G401 (cell line): Measurements from ENCODE around the gene CNTN1. TPM values are rescaled to one million over a fixed set of nuclear protein-coding genes. Genes with fewer than 3 reads are reported as not detected.
"Not testable (repeated sequence)": the region's sequence is repeated elsewhere in the genome, so short reads cannot be mapped to it uniquely, and the experiment has no call there.

Experiments
- DNase-seq: peaks from one replicate; pipeline ENCODE4 v3.0.0-alpha.2; 2015; ENCODE audit warnings: low spot score
- in situ Hi-C: cut with HindIII; loops from 2 replicates; pipeline ENCODE4 v1.10.0; 2016; ENCODE audit warnings: low sequenced_read_pairs, mixed read lengths
- total RNA-seq: library from RNA; depleted of rRNA; stranded (reverse); fragments of >200 nt; shearing (Covaris generic); gene quantifications from 2 replicates; pipeline ENCODE4 v1.2.3, GENCODE V29; 2014

Gene CNTN1
- total RNA-seq, 1 experiment from 2014 or later, result not detected

DNA sequence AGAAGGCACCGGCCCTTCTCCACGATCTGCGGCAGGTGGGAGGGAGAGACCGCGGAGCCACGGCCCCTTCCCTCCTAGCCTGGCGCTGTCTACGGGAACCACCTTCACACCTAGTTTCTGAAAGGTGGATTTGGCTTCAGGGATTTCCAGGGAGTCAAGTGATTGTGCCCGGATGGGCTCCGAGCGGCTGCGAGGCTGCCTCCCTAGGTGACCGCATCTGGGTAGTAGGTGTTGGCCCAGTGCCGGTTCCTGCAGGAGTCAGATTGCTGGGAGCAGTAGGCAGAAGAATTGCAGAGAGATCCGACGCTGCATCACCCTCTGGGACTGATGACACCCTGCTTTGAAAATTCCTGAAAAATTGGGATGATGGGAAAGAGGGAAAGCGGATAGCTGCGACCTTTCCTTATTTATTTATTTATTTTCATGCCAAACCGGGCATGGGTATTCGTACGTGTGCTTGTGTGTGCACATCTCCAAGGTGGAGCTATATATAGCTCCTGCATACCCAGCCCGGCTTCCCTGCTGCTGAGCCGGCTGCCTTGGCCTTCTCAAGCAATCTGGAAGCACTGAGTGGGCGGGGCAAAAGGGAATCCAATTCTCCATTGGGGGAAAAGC is 1.1 kb downstream of the CNTN1 start:
- in situ Hi-C loops, result no loop called here

DNA sequence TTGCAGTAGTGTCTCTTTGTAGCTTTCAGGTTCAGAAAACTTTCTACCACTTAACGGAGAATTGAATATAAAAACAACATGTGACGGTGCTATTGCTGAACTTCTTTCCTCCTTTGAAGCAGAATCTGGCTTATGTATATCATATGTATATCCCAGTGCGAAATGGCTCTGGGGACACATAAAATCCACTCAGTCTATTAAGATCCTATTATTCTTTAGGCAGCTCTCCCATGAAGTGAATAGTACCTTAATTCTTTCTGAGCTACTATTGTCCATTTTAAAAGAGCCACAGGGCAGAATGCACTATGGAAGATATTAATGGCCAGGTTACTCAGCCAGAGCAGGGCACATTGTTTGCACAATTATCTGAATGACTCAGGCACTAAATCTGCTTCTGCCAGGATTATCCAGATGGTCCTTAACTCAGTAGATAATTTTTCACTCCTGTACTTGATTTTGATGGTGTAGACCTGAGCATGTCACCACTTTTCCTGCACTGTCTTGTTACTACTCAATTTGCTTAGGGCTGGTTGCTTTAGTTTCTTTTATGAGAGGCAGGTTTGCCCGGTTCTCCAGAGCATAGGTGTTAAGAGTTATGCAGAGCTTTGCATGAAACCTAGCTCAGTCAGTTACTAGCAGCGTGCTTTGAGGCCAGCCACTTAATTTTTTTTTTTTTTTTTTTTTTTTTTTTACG is 5.5 kb downstream of the CNTN1 start:
- in situ Hi-C loops, result no loop called here

More for the DNA sequence above, 1.1 kb downstream of the CNTN1 start:
- peak; percentile 96 for DNase-seq

DNA sequence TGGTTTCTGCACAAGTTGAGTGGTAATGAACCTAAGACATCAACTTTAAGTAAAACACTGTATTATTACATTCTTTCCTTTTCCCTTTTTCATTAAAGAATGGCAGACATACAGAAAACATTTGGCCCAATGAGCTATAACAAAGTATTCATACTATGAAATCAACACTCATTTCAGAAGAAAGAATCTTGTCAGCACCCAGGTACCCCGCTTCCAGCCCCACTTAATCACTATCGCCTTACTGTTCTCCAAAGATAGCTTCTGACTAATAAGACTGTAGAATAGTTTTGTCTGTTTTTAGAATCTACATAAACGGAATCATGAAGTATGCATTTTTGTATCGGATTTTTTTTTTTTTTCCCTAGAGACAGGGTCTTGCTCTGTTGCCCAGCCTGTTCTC is 9.5 kb downstream of the CNTN1 start:
- DNase-seq, result no peak
- in situ Hi-C loops, result no loop called here

More for the DNA sequence above, 5.5 kb downstream of the CNTN1 start:
- DNase-seq, result peak; percentile 82

DNA sequence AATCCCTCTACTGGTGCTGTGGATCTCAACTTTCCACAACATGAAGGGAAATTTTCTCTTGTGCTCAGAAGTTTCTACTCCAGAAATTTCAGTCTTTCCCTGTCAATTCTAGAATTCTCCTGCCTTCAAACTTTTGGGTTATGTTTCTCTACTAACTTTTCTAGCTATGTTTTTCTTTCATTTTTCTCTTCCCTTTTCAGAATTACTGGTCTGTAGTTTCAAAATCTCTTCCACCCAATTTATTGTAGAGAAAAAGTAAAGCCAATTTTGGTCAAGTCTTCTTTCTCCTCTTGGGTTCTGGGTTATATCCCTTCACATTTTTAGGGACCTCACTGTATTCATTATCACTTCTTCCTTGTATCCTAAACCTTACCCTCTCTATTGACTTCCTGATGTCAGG is 18.9 kb downstream of the CNTN1 start:
- no peak for DNase-seq
- in situ Hi-C loops, result no loop called here

DNA sequence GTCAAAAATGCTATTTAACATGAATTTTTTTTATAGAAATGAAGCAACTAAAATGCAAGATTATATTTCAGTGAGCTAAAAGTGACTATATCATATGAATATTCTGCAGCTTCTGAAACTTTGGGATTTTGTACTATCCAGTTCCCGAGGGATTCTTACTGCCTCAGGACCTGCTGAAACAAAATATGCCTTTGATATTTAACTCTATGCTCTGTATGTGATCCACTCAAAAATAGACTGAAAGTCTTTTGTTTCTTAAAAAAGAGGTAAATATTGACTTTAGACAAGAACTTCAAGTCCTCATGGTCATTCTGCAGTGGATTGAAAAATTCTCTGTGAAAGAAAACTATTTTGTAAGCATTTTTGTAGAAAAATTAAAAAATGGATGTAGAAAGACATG is 22.4 kb downstream of the CNTN1 start:
- DNase-seq, result no peak
- in situ Hi-C loops, result no loop called here

DNA sequence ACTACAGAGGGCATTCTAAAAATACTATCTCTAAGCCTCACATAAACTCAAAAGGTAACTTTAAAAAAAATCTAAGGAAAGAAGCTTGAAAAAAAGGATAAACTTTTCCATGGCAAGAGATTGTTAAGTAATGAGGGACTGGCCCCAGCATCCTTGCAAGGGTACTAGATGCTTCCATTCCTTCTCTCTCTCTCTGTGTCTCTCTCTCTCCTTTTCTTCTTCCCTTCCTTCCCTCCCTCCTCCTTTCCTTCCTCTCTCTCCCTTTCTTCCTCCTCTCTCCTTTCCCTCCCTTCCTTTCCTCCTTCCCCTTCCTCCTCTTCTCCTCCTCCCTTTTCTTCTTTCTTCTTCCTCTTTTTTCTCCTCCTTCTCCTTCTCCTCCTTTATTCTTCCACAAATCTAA is 23.8 kb downstream of the CNTN1 start:
- in situ Hi-C loops, result no loop called here
- no peak for DNase-seq

DNA sequence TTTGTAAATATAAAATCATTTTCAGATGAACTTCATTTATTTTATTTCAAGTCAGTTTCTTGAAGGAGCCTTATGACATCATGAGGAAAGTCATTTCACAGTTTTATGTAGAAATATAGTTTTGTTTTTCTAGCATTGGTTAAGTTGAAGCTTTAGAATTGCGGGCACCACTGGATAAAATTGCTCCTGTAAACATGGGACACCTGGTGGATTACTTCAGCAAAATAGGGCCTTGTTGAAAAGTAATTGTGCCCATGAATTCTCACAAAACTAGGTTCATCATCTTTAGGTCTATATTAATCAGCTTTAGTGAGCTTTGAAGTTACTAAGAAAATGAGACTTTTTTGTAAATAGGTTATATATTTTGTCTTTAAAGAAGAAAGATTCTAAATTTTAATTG is 25.3 kb downstream of the CNTN1 start:
- DNase-seq, result no peak

DNA sequence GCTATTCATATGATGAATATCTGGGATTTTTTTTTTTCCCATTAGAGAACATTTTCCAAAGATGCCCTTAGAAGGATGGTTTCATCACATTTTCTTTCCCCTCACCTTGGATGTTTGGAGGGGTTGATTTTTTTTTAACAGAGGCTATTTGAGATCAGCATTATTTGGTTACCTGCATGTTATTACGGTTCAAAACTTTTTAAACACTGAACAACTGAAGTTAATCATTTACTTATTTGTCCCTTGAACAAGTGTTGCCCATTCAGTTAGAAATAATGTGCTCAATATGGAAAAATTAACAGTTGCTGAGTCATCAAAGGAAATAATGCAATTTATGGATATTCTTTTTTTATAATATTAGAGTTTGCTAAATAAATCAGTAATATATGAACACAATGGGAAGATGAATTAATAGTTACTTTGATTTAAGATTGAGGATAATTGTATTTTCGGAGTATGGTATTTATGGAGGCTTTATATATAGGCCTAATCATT is 26.7 kb downstream of the CNTN1 start:
- in situ Hi-C loops, result no loop called here
- DNase-seq, result no peak

More for the DNA sequence above, 25.3 kb downstream of the CNTN1 start:
- in situ Hi-C loops, result no loop called here

DNA sequence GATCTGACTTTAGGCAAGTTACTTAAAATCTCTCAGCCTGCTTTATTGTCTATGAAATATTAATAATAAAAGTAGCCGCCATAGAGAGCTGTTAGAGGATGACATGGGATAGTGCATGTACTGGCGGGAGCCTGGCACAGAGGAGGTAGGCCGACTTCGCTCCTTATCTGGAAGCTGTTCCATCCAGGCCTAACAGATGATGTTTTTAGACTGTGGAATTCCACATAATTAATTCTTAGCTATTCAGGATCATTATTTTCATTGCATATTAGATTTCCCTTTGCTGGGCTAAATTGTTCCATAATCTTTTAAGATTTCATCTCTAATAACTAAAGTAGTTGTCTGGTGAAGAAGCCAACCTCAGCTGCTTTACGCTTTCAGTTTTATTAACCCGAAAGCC is 30.8 kb downstream of the CNTN1 start:
- in situ Hi-C loops, result no loop called here

DNA sequence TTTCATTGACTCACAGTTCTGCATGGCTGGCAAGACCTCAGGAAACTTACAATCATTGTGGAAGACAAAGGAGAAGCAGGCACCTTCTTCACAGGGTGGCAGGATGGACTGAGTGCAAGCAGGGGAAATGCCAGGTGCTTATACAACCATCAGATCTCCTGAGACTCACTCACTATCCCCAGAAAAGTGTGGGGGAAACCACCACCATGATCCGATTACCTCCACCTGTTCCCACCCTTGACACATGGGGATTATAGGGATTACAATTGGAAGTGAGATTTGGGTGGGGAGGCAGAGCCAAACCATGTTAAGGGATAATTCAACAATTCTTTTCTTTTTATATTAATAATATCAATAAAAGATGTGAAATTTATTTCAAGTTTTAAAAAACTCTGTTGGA is 34.1 kb downstream of the CNTN1 start:
- in situ Hi-C loops, result no loop called here
- no peak for DNase-seq

More for the DNA sequence above, 30.8 kb downstream of the CNTN1 start:
- no peak for DNase-seq

DNA sequence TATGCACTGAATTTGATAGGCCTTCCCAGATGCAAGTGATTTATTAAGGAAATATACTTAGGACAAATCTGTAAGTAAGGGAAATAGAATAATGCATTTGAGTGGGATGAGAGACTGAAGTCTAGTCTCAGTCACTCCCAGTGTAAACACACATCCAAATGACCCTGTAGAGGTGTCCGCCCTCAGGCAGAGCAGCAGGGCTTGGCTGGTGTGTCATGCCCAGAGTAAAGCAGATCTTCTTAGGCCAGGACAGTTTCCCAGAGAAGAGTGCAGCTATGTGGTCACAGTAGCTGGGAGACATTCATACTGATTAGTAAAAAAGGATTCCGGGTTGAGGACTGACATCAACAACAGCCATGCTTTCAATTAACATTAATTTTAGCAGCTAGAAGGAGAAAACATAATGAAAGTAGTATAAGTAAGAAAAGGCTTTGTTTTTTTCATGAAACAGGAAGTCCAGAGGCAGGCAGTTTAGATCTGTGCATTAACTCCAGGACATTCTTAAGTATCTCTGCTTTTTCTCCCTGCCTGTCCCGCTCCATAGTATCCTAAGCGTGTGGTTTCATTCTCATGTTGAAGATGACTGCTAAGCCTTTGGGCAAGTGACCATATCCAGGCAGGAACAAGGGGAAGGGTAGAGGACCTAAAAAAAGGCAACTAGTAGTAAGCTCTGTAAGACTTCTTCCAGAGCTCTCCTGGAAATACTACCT is 35.7 kb downstream of the CNTN1 start:
- in situ Hi-C loops, result no loop called here
- DNase-seq, result no peak

DNA sequence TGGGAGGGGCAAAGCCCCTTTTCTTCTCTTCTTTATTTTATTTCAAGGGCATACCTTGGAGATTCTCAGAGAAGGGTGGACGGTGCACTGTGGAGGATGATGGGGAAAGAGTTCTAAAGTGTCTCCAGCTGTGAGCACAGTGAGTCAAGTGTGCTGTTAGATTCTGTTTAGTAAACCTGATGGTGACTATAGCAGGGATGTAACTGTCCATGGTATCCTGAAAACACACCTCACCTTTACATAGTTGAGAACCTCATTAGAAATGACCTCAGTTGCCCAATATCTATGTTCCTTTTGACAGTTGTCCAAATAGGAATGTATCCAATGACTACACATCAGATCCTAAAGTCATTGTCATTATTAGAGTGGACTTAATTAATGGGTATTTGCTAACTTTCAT is 38.0 kb downstream of the CNTN1 start:
- DNase-seq, result no peak
- in situ Hi-C loops, result no loop called here

DNA sequence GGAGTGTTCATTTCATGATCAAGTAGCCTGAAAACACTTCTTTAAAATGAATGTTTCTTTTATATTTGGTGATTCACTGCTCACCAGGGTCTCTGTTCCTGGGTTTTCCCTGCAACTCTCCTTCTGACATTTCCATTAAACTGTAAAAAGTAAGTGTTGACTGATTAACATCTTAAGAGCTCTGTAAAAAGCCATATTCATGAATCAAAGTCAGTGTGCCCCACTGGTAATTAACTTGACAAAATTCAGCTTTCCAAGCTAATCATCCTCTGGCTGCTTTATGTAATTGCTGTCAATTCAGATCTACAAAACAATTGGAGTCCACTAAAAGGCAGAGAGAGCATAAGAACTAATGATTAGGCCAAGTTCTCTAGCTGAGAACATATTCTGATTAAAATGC is 41.6 kb downstream of the CNTN1 start:
- in situ Hi-C loops, result no loop called here

DNA sequence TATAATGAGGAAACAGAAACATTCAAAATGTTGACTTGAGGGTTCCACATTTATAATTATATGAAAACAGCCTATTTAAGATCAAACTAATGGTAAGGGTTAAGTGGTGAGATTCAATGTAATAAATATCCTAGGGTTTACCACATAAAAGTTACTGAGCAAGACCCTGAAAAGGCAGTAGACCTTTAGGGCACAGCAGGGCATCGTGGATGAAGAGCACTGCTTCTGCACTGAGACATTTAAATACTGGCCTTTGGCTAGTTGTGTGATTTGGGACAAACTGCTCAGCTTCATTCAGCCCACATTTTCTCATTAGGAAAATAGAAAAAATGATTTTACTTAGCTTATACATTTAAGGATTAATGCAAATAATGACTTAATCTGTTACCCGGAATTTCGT is 42.0 kb downstream of the CNTN1 start:
- in situ Hi-C loops, result no loop called here
- peak; percentile 35 for DNase-seq

More for the DNA sequence above, 41.6 kb downstream of the CNTN1 start:
- DNase-seq, result no peak

DNA sequence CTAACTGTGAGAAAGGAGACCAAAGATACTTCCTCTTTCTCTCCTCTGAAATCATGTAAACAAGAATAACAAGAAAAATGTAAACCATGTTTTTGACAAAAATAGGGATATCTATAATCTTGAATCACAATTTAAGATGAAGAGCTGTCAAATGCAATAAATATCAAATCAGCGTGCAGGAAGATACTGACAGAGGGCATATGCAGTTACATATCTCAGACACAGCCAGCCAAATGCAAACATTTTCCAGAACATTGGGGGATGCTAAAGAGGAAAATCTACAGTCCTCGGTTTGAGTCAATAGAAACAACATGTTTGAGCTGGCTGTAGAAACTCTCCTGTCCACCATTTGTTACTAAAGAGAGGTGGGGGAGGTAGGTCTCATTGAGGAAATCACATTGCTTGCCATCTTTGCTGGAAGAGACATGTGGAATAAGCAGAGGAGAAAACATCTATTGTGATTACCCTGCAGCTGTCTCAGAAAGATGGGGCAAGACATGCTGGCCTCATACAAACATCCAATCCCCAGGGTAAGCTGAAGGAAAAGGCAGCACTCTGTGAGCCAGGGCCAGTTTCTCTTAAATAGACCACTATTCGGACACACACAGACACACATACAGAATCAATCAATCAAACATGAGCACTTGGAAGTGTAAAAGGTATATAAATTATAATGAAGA is 43.5 kb downstream of the CNTN1 start:
- in situ Hi-C loops, result no loop called here
- DNase-seq, result peak; percentile 29

DNA sequence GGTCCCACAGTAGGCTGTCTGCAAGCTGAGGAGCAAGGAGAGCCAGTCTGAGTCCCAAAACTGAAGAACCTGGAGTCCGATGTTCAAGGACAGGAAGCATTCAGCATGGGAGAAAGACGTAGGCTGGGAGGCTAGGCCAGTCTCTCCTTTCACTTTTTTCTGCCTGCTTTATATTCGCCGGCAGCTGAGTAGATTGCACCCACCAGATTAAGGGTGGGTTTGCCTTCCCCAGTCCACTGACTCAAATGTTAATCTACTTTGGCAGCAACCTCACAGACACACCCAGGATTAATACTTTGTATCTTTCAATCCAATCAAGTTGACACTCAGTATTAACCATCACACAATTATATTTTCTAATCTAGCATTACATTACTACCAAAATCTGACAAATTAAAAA is 45.2 kb downstream of the CNTN1 start:
- DNase-seq, in situ Hi-C loops: not testable (repeated sequence)

DNA sequence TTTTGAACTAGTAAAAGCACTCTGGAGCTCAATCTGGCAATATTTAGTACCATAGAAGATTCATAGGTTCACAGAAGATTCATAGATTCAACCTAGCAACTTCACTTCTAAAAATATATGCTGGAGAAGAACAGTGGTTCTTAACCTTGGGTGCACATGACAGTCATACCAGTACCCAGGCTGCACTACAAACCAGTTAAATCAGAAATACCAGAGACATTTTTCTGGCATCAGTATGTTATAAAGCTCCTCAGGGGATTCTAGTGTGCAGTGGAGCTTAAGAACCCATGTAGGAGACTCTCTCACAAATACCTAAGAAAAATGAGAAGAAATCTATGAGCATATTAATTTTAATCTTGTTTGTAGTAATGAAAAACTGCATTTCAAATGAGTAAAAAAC is 46.6 kb downstream of the CNTN1 start:
- DNase-seq, result no peak
- in situ Hi-C loops, result no loop called here

DNA sequence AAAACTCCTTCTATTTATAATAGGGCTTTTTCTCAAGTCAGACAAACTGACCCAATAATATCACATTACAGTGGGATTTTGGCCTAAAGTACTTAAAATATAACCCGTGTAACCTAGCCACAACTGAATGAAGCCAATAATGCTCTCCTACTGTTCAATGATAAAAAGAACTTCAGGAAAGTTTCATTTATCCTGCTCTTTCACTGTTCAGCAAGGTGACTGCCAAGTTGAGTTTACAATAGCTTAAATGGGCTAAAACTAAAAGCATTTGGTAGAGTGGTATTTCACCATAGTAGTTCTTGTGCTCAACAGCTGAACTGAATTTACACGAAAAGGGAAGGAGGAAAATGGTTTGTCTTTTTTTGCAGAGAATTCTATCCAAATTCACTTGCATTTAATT is 49.8 kb downstream of the CNTN1 start:
- DNase-seq, result no peak
- in situ Hi-C loops, result no loop called here

DNA sequence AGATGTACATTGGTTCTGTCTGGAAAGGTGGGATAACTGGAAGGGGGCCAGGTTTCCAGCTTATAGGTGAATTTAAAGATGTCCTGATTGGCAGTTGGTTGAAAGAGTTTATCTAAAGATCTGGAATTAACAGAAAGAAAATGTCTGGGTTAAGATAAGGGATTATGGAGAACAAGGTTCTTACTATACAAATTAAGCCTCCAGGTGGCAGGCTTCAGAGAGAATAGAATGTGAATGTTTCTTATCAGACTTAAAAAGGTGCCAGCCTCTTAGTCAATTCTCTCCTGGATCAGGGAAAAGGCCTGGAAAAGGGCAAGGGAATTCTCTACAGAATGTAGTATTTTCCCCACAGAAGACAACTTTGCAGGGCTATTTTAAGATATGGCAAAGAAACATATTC is 53.1 kb downstream of the CNTN1 start:
- in situ Hi-C loops, result no loop called here
- DNase-seq, result peak; percentile 50

DNA sequence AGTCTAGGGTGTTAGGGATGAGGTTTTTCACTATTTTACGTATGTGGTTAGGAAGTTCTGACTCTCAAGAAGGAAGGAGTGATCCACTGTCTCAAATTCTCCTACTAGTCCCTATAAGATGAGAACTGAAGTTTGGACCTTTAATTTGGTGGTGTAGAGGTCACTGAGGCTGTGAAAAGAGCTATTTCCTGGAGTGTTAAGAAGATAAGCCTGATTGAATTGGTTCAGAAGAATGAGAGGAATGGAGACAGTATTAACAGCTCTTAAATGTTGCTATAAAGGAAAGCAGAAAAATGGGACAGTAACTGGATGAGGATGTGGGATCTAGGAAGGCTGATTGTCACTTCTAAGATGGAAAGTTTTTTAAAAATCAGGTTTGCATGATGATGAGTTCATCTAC is 57.6 kb downstream of the CNTN1 start:
- no peak for DNase-seq
- in situ Hi-C loops, result no loop called here
